ENCODE data around the gene SAMD15. TPM values are rescaled to one million over a fixed set of nuclear protein-coding genes. Genes with fewer than 3 reads are reported as not detected.
A peak's percentile ranks its signal among the peaks of the same experiment; 100 is the strongest.

Gene SAMD15
- total RNA-seq, 1 donor from 2014 or later, result 0.29 TPM

DNA sequence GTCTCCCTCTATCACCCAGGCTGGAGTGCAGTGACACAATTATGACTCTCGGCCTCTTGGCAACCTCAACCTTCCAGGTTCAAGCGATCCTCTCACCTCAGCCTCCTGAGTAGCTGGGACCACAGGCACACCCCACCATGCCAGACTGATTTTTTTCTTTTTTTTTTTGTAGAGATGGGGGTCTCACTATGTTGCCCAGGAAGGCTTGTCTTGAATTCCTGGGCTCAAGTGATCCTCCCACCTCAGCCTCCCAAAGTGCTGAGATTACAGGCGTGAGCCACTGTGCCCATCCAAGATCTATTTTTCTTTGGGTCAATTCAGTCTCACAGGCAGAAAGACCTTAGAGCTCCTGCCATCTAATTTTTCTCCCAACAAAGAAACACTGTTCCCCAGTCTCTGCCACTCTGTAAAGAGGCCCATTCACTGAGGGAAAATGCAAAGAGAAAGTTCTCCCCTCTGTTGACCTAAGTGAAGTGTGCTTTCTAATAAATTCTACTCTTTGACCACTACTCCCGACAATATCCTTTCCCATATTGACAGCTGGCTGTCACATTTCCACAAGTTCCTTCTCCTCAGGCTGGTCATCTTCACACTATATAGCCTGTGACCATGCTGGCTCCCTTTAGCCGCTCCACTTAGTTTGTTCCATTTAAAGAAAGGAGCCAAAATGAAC is 23.6 kb upstream of the SAMD15 start:
- intact Hi-C loops (cut with micrococcal nuclease), result no loop called here
- Mint-ChIP-seq H3K27ac (no peak overlapping the region), H3K4me3 (no peak overlapping the region), H3K4me1 (ENCODE audit: low read depth) (peaks cover 4% of the 10 kb centered on the region), H3K9me3 (no peaks in the 10 kb centered on the region), H3K36me3 (ENCODE audit: low read depth) (peaks cover 15% of the 10 kb centered on the region), H3K27me3 (ENCODE audit: insufficient read depth) (no peaks in the 10 kb centered on the region)
- DNase-seq (ENCODE audit: low spot score), result no peak

DNA sequence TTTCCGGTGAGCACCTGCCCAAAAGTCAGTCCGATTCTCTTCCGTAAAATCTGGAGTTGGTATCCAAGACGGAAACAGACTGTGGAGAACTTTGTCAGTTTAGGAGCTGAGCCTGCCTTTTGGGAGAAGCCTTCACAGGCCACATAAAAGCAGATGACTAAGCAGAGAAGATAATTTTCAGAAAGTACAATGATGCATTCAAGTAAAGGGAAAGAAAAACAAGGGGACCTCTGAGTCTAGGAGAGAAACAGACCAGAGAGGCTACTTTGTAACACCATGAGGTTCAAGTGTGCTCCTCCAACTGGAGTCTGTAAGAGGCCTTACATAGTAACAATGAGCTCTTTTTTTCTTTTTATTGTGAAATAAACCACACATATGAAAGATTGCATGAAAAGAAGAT is 21.4 kb upstream of the SAMD15 start:
- Mint-ChIP-seq H3K36me3 (ENCODE audit: low read depth) (peaks cover 8% of the 10 kb centered on the region), H3K4me3 (no peak overlapping the region), H3K27me3 (ENCODE audit: insufficient read depth) (no peaks in the 10 kb centered on the region), H3K9me3 (no peaks in the 10 kb centered on the region), H3K27ac (no peak overlapping the region), H3K4me1 (ENCODE audit: low read depth) (peaks cover 4% of the 10 kb centered on the region)
- DNase-seq (ENCODE audit: low spot score), result no peak
- intact Hi-C loops (cut with micrococcal nuclease), result no loop called here

DNA sequence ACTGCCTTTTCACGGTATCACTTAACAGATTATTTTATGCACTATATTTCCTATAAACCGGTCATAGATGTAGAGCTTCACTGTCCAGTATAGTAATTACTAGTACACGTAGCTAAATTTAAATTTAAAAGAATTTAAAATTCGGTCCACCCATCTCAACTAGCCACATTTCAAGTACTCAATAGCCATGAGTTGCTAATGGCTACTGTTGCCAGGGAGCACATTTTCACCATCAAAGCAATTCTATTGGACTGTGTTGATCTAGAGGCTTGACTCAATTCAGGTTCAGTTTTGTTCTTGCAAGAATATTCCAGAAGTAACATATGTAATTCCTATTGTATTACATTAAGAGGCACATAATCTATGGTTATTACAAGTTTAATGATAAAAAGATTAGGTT is 20.3 kb upstream of the SAMD15 start:
- no peak for DNase-seq (ENCODE audit: low spot score)
- H3K9me3 Mint-ChIP-seq, result no peaks in the 10 kb centered on the region

DNA sequence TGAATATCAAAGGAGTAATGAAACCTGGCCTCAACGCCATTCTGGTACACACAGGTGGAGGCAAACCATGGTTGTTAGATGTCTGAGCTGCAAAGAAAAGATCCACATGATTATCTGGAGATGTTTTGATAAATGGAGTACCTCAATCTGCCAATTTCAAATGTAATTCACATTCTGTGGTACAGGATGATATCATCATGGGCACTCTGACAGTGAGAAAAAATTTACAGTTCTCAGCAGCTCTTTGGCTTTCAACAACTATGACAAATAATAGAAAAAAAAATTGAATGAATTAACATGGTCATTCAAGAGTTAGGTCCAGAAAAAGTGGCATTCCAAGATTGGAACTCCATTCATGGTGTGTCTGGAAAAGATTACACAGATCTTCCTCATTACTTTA is 17.6 kb upstream of the SAMD15 start:
- intact Hi-C loops (cut with micrococcal nuclease), result no loop called here
- H3K36me3 Mint-ChIP-seq (ENCODE audit: low read depth), result peaks cover 10% of the 10 kb centered on the region
- no peak overlapping the region for H3K27ac Mint-ChIP-seq
- peaks cover 18% of the 10 kb centered on the region for H3K4me1 Mint-ChIP-seq (ENCODE audit: low read depth)
- H3K27me3 Mint-ChIP-seq (ENCODE audit: insufficient read depth), result no peaks in the 10 kb centered on the region
- no peak for DNase-seq (ENCODE audit: low spot score)
- H3K4me3 Mint-ChIP-seq, result no peak overlapping the region
- H3K9me3 Mint-ChIP-seq, result no peaks in the 10 kb centered on the region

More for the DNA sequence above, 20.3 kb upstream of the SAMD15 start:
- Mint-ChIP-seq H3K4me1 (ENCODE audit: low read depth) (peaks cover 4% of the 10 kb centered on the region), H3K27ac (no peak overlapping the region), H3K4me3 (no peak overlapping the region), H3K36me3 (ENCODE audit: low read depth) (peaks cover 8% of the 10 kb centered on the region), H3K27me3 (ENCODE audit: insufficient read depth) (no peaks in the 10 kb centered on the region)
- intact Hi-C loops (cut with micrococcal nuclease), result no loop called here

DNA sequence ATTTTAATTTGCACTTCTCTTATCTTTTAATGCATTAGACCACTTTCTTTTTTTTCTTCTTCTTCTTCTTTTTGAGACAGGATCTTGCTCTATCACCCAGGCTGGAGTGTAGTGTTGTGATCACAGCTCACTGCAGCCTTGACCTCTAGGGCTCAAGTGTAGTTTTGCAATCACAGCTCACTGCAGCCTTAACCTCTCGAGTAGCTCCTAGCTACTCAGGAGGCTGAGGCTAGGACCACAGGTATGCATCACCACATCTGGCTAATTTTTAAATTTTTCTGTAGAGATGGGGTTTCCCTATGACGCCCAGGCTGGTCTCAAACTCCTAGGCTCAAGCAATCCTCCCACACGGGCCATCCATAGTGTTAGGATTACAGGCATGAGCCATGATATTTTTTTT is 13.0 kb upstream of the SAMD15 start:
- Mint-ChIP-seq H3K27ac (no peak overlapping the region), H3K4me3 (no peak overlapping the region), H3K27me3 (ENCODE audit: insufficient read depth) (no peaks in the 10 kb centered on the region), H3K36me3 (ENCODE audit: low read depth) (peaks cover 9% of the 10 kb centered on the region), H3K4me1 (ENCODE audit: low read depth) (peaks cover 18% of the 10 kb centered on the region), H3K9me3 (no peaks in the 10 kb centered on the region)
- intact Hi-C loops (cut with micrococcal nuclease), result no loop called here
- DNase-seq (ENCODE audit: low spot score), result no peak

DNA sequence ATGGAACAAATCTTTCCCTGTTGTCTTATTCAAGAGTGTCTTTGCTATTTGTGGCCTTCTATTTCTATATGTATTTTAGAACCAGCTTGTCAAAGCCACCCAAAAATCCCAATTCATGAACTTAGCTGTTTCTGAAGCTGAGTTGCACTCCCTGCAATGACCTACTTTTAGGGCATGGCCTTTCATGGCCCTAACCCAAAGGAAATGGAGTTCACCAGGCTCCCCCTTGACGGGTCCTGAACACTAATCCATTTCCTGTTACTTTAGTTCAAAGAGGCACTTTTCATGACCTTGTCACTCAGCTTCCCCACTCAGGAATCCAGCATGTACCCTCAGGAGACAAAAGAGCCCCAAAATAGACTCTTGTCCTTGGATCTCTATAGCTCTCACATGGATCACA is 7.9 kb upstream of the SAMD15 start:
- peaks cover 14% of the 10 kb centered on the region for H3K36me3 Mint-ChIP-seq (ENCODE audit: low read depth)
- no peaks in the 10 kb centered on the region for H3K27me3 Mint-ChIP-seq (ENCODE audit: insufficient read depth)
- no peak for DNase-seq (ENCODE audit: low spot score)
- H3K4me3 Mint-ChIP-seq, result no peak overlapping the region
- peak overlapping the region; percentile 26 for H3K27ac Mint-ChIP-seq
- intact Hi-C loops (cut with micrococcal nuclease), result no loop called here
- H3K9me3 Mint-ChIP-seq, result peaks cover under 1% of the 10 kb centered on the region
- H3K4me1 Mint-ChIP-seq (ENCODE audit: low read depth), result peaks cover 31% of the 10 kb centered on the region

- intact Hi-C loops (cut with micrococcal nuclease), result loop anchor here (1.0 to 10.0 kb wide), 3 partner anchors 51 to 418 kb away; partner anchors contain the start of gene GSTZ1
- no peaks in the 10 kb centered on the region for H3K27me3 Mint-ChIP-seq (ENCODE audit: insufficient read depth)
- H3K4me3 Mint-ChIP-seq, result peak overlapping the region; percentile 55
- peak overlapping the region; percentile 5 for H3K27ac Mint-ChIP-seq
- peaks cover 4% of the 10 kb centered on the region for H3K9me3 Mint-ChIP-seq
- DNase-seq (ENCODE audit: low spot score), result no peak
- H3K4me1 Mint-ChIP-seq (ENCODE audit: low read depth), result peaks cover 48% of the 10 kb centered on the region
- H3K36me3 Mint-ChIP-seq (ENCODE audit: low read depth), result peaks cover 16% of the 10 kb centered on the region
Measured at GRCh38 chr14:77372304-77372841, 4.8 kb upstream of the SAMD15 start.

GRCh38 chr14:77375164-77375950 is 1.8 kb upstream of the SAMD15 start:
- Mint-ChIP-seq H3K9me3 (peaks cover 4% of the 10 kb centered on the region), H3K36me3 (ENCODE audit: low read depth) (peaks cover 12% of the 10 kb centered on the region), H3K27ac (peak overlapping the region; percentile 89), H3K4me3 (peak overlapping the region; percentile 92), H3K27me3 (ENCODE audit: insufficient read depth) (peaks cover 10% of the 10 kb centered on the region), H3K4me1 (ENCODE audit: low read depth) (peaks cover 37% of the 10 kb centered on the region)
- DNase-seq (ENCODE audit: low spot score), result no peak
- intact Hi-C loops (cut with micrococcal nuclease), result loop anchor here (5.0 to 10.0 kb wide), 5 partner anchors 177 to 1223 kb away; partner anchors contain the start of genes ANGEL1 and GPATCH2L

DNA sequence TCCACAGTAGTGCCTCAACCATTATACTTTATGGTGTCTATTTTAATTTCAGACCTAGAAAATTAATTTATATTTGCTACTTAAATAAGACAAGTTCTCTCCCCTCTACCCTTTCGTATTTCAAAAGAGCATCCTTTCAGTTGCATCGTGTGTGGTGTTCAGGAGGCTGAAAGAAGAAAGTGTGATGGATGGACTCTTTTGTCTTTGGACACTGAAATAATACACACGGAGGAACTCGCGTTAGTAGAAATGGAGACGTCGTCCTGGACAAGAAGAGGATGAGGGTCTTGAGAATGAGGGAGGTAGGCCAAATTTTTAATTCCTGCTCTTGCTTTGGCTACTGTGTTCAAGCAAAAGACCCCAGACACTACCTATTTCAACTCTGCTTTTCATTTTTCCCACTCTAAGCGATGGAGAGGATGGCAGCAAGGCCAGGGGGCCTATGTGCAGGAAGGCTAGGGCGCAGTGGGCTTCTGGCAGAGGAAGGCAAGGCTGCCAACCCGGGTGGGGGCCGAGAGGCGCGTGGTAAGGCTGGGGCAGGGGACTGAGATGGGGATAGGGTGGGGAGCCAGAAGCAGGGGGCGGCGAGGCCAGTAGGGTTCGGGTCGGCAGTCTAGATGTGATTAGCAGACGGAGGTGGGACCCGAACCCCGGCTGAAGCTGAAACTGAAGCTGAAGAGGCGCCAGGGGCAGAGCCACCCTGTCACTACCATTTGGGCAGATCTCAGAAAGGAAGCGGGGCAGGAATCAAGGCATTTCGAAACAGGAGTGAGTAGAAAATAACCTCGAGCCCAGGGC is 1.0 kb upstream of the SAMD15 start:
- intact Hi-C loops (cut with micrococcal nuclease), result loop anchor here (2.0 to 10.0 kb wide), 7 partner anchors 176 to 1224 kb away; partner anchors contain the start of genes ALKBH1, ANGEL1, CIPC and GPATCH2L
- Mint-ChIP-seq H3K4me1 (ENCODE audit: low read depth) (peaks cover 37% of the 10 kb centered on the region), H3K27me3 (ENCODE audit: insufficient read depth) (peaks cover 10% of the 10 kb centered on the region), H3K36me3 (ENCODE audit: low read depth) (peaks cover 12% of the 10 kb centered on the region), H3K4me3 (peak overlapping the region; percentile 92), H3K27ac (peak overlapping the region; percentile 89), H3K9me3 (peaks cover 4% of the 10 kb centered on the region)
- DNase-seq (ENCODE audit: low spot score), result no peak

GRCh38 chr14:77377502-77377844 is 294 bp downstream of the SAMD15 start:
- H3K9me3 Mint-ChIP-seq, result peaks cover 4% of the 10 kb centered on the region
- H3K4me1 Mint-ChIP-seq (ENCODE audit: low read depth), result peaks cover 35% of the 10 kb centered on the region
- peaks cover 12% of the 10 kb centered on the region for H3K36me3 Mint-ChIP-seq (ENCODE audit: low read depth)
- intact Hi-C loops (cut with micrococcal nuclease), result loop anchor here (1.0 to 10.0 kb wide), 11 partner anchors 56 to 1225 kb away; partner anchors contain the start of genes ALKBH1, ANGEL1, CIPC and GPATCH2L
- peaks cover 10% of the 10 kb centered on the region for H3K27me3 Mint-ChIP-seq (ENCODE audit: insufficient read depth)
- DNase-seq (ENCODE audit: low spot score), result no peak
- no peak overlapping the region for H3K4me3 Mint-ChIP-seq
- H3K27ac Mint-ChIP-seq, result no peak overlapping the region

- Mint-ChIP-seq H3K4me3 (no peak overlapping the region), H3K36me3 (ENCODE audit: low read depth) (peaks cover 9% of the 10 kb centered on the region), H3K4me1 (ENCODE audit: low read depth) (peaks cover 24% of the 10 kb centered on the region), H3K27me3 (ENCODE audit: insufficient read depth) (peaks cover 10% of the 10 kb centered on the region), H3K9me3 (peaks cover 4% of the 10 kb centered on the region), H3K27ac (no peak overlapping the region)
- intact Hi-C loops (cut with micrococcal nuclease), result loop anchor here (5.0 to 10.0 kb wide), 5 partner anchors 174 to 1226 kb away; partner anchors contain the start of genes ANGEL1 and GPATCH2L
- no peak for DNase-seq (ENCODE audit: low spot score)
Measured at GRCh38 chr14:77378701-77379100, 1.5 kb downstream of the SAMD15 start.

GRCh38 chr14:77390188-77390587 is 13.0 kb downstream of the SAMD15 start:
- Mint-ChIP-seq H3K27ac (no peak overlapping the region), H3K36me3 (ENCODE audit: low read depth) (no peaks in the 10 kb centered on the region), H3K9me3 (no peaks in the 10 kb centered on the region), H3K4me3 (no peak overlapping the region), H3K27me3 (ENCODE audit: insufficient read depth) (no peaks in the 10 kb centered on the region), H3K4me1 (ENCODE audit: low read depth) (no peaks in the 10 kb centered on the region)
- intact Hi-C loops (cut with micrococcal nuclease), result no loop called here
- no peak for DNase-seq (ENCODE audit: low spot score)
